ENCODE results near the gene MRPL12.

DNA sequence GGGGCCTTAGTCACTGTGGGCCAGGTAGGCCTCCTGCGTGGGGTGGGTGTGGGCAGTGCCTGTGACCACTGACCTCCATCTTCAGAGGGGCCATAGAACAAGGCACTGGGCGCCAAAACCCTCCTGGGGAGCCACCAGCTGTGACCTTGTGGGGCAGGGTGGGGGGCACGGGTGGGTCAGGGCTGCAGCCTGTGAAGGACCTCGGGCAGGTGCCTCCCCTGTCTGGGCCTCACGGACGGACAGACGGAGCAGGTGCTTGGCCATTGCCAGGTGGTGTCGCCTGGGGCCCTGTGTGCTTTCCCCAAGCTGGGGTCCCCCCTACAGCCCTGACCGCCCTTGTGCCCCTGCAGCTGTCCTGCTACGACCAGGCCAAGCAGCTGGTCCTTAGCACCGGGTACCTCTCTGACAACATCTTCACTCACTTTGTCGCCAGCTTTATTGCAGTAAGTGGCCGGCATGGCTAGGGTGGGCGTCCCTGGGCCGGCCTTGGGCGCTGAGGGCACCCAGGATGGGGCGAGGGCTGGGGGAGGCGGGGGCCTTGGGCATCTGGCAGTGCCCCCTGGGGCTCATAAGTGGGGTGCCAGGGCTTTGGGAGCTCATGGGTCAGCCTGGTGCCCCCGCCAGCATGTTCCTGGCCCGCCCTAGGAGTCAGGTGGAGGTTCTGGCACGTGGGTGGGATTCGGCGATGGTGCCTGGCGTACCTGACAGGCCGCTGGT, 14.0 kb downstream of the MRPL12 start:
- no peak for TF ChIP-seq SUZ12 (IDR thresholded peaks at IDR 0.05; ENCODE audit: extremely low read depth, insufficient read depth, insufficient read length)
- TF ChIP-seq ZNF274 (IDR thresholded peaks at IDR 0.05; ENCODE audit: low read depth, low read length) = no peak
- TF ChIP-seq YY1 (IDR thresholded peaks at IDR 0.05; ENCODE audit: insufficient read depth, insufficient read length) = no peak
